ENCODE data around the gene CXCR5. TPM values are rescaled to one million over a fixed set of nuclear protein-coding genes. Genes with fewer than 3 reads are reported as not detected.

CXCR5 gene
- total RNA-seq, 1 donor from 2014 or later: 0.09 TPM

GRCh38 chr11:118915396-118915795 lies 31.7 kb downstream of the CXCR5 start:
- Histone ChIP-seq H3K4me3 (no peak overlapping the region), H3K27ac (peak overlapping the region; percentile 90), H3K27me3 (ENCODE audit: low read depth) (no peaks in the 10 kb centered on the region), H3K9me3 (no peaks in the 10 kb centered on the region), H3K36me3 (no peaks in the 10 kb centered on the region), H3K4me1 (peaks cover 99% of the 10 kb centered on the region)
- ATAC-seq (no peak), DNase-seq (no peak)
- intact Hi-C loops (cut with DNase I): no loop called here
- TF ChIP-seq, protein P1, sequence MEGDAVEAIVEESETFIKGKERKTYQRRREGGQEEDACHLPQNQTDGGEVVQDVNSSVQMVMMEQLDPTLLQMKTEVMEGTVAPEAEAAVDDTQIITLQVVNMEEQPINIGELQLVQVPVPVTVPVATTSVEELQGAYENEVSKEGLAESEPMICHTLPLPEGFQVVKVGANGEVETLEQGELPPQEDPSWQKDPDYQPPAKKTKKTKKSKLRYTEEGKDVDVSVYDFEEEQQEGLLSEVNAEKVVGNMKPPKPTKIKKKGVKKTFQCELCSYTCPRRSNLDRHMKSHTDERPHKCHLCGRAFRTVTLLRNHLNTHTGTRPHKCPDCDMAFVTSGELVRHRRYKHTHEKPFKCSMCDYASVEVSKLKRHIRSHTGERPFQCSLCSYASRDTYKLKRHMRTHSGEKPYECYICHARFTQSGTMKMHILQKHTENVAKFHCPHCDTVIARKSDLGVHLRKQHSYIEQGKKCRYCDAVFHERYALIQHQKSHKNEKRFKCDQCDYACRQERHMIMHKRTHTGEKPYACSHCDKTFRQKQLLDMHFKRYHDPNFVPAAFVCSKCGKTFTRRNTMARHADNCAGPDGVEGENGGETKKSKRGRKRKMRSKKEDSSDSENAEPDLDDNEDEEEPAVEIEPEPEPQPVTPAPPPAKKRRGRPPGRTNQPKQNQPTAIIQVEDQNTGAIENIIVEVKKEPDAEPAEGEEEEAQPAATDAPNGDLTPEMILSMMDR (IDR thresholded peaks at IDR 0.05): no peak

GRCh38 chr11:118915941-118916841 lies 32.5 kb downstream of the CXCR5 start:
- H3K36me3 ChIP-seq: no peaks in the 10 kb centered on the region
- intact Hi-C loops (cut with DNase I): no loop called here
- H3K9me3 ChIP-seq: no peaks in the 10 kb centered on the region
- H3K27ac ChIP-seq: peak overlapping the region; percentile 90
- TF ChIP-seq, protein P1 (IDR thresholded peaks at IDR 0.05): no peak
- H3K27me3 ChIP-seq (ENCODE audit: low read depth): no peaks in the 10 kb centered on the region
- H3K4me3 ChIP-seq: peak overlapping the region; percentile 40
- ATAC-seq: no peak
- H3K4me1 ChIP-seq: peaks cover 99% of the 10 kb centered on the region
- DNase-seq: no peak

DNA sequence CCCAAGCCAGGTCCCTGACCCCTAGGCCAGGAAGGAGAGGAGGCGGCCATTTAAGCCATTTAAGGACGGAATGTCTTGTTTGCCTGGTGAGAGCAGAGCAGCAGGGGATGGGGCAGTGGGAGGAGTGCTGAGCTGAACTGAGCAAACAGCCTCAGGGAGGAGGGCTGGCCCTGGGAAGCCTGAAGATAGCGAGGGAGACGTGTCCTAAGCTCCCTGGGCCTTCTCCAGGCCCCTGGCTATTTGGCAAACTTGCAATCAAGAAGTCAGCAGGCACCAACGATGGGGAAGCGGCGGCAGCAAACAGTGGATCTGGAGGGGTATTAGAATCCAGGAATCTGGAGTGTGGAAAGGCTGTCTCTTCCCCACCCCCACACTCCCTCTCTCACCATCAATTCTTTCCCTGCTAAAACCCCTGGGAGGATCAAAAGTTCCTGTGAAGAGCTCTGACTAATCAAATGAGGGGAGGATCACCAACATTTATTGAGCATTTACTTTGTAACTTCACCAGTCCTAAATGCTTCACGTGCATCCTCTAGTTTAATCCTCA lies 33.2 kb downstream of the CXCR5 start:
- Histone ChIP-seq H3K4me3 (peak overlapping the region; percentile 40), H3K4me1 (peaks cover 99% of the 10 kb centered on the region), H3K27me3 (ENCODE audit: low read depth) (no peaks in the 10 kb centered on the region), H3K27ac (peak overlapping the region; percentile 90), H3K9me3 (no peaks in the 10 kb centered on the region), H3K36me3 (no peaks in the 10 kb centered on the region)
- no peak for ATAC-seq
- no peak for DNase-seq
- TF ChIP-seq, protein P1 (IDR thresholded peaks at IDR 0.05): no peak
- intact Hi-C loops (cut with DNase I): no loop called here

DNA sequence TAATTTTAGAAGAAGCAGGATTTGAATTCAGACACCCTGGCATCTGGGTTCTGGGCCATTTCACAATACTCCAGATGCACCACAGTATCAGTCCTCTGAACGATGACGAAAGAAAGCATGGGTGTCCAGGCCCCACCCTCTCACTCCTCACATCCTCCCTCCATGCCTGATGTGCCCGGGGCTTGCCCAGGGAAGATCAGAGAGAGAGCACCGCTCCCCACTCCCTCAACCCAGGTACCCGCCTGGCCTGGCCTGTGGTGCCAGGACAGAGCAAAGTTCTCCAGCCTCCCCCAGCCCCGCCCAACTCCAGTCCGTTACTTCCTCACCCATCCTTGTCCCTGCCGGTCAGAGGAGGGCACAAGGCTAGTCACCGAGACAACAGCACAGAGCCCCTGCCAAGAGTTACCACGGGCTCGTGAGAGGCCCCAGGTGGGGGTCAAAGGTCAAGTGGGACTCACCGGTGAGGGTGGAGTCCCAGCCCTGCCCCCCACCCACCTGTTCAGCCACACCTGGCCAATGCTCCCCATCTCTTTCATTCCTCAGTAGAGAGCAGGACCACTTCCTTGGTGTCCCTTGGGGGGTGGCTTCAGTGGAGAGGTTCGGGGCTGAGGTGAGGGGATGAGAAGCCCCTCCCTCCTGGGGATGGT lies 33.9 kb downstream of the CXCR5 start:
- H3K9me3 ChIP-seq: no peaks in the 10 kb centered on the region
- DNase-seq: peak; percentile 72
- peak overlapping the region; percentile 90 for H3K27ac ChIP-seq
- peak; percentile 20 to 22 for ATAC-seq
- H3K36me3 ChIP-seq: no peaks in the 10 kb centered on the region
- H3K27me3 ChIP-seq (ENCODE audit: low read depth): no peaks in the 10 kb centered on the region
- H3K4me1 ChIP-seq: peaks cover 99% of the 10 kb centered on the region
- TF ChIP-seq, protein P1 (IDR thresholded peaks at IDR 0.05): no peak
- intact Hi-C loops (cut with DNase I): no loop called here
- H3K4me3 ChIP-seq: peak overlapping the region; percentile 40

DNA sequence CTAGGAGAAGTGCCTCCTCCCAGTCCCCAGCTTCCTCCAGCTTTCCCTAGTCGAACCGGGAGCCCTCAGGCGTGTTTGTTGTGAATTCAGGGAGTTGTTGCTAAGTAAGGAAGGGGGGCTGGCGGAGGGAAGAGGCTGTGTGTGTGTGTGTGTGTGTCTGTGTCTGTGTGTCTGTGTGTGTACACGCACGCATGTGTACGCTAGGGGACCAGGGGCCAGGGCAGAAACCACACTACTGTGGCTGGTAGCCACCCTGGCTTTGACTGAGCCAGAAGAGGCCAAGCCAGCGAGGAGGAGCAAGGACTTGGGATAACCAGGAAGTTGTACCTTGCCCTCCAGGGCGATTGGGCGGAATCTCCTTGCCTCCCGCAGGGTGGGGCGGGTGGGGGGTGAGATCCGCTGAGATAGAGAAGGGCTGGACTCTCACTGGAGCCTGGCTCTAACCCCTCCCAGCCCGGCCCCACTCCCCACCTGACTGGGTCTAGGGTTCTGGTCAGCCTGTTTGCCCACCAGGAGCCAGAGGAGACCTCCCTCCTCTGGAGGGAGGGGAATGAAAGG lies 34.5 kb downstream of the CXCR5 start:
- Histone ChIP-seq H3K4me3 (peak overlapping the region; percentile 40), H3K36me3 (no peaks in the 10 kb centered on the region), H3K27ac (peak overlapping the region; percentile 90), H3K4me1 (peaks cover 99% of the 10 kb centered on the region), H3K9me3 (no peaks in the 10 kb centered on the region), H3K27me3 (ENCODE audit: low read depth) (no peaks in the 10 kb centered on the region)
- ATAC-seq (peak; percentile 29 to 32), DNase-seq (peak; percentile 74)
- TF ChIP-seq, protein P1 (IDR thresholded peaks at IDR 0.05): no peak
- intact Hi-C loops (cut with DNase I): no loop called here
